Spleen (tissue), 7 donors: ENCODE data around the gene ADAP1.

Experiments used
- CTCF ChIP-seq, 11 experiments: fragments of 200-600 bp in 7 of 11; fragments of 450-650 bp in 4 of 11; sonication (generic) in 4 of 11; IDR thresholded peaks in 8 of 11; conservative IDR thresholded peaks in 3 of 11; 1 replicate in 7 of 11; 2 replicates in 4 of 11; pipeline versions ENCODE4 v1.4.0 to v1.8.0; 2016 to 2021; ENCODE audit warnings: antibody characterized with exemption in 11 of 11, inconsistent platforms in 4 of 11, mild to moderate bottlenecking in 1 of 11
- POLR2A ChIP-seq, 3 donors: fragments of 450-650 bp; IDR thresholded peaks; one replicate each; pipeline ENCODE4 v1.5.1; 2017; ENCODE audit warnings: antibody characterized with exemption in 3 of 3, mild to moderate bottlenecking in 1 of 3
- donor health status: DM: no; HTN: no; CAD: no; lungs with moderate emphysema.
- donor health status: DM: no; HTN: no; CAD: no.
- donor health status: DM: no; HTN: no; CAD: no.

GRCh38 chr7:922334-923107 lies 32.0 kb downstream of the ADAP1 start:
- TF ChIP-seq CTCF (IDR thresholded peaks at IDR 0.05 in 8 of 11, conservative IDR thresholded peaks at IDR 0.05 in 3 of 11) (no peak), POLR2A (IDR thresholded peaks at IDR 0.05) (no peak)
